DMS79 (cell line): ENCODE measurements around the gene CSNK1G1.

Experiments
- DNase-seq: peaks from one replicate; lab custom pipeline; 2025; lab: John Stamatoyannopoulos, UW

Gene CSNK1G1

GRCh38 chr15:64191971-64192830 lies 163.8 kb downstream of the CSNK1G1 start:
- DNase-seq = no peak

GRCh38 chr15:64187396-64188191 lies 168.4 kb downstream of the CSNK1G1 start:
- DNase-seq = no peak

GRCh38 chr15:64185146-64185911 lies 170.6 kb downstream of the CSNK1G1 start:
- no peak for DNase-seq

- DNase-seq = no peak
Measured at GRCh38 chr15:64182859-64183370, 173.1 kb downstream of the CSNK1G1 start.

GRCh38 chr15:64180235-64180824 lies 175.6 kb downstream of the CSNK1G1 start:
- peak; percentile 68 for DNase-seq

- no peak for DNase-seq
Measured at GRCh38 chr15:64166102-64166890, 189.7 kb downstream of the CSNK1G1 start.

- DNase-seq = no peak
Measured at GRCh38 chr15:64164436-64164835, 191.5 kb downstream of the CSNK1G1 start.

- DNase-seq = no peak
Measured at GRCh38 chr15:64163659-64164362, 192.2 kb downstream of the CSNK1G1 start.

- peak; percentile 86 for DNase-seq
Measured at GRCh38 chr15:64162869-64163658, 192.9 kb downstream of the CSNK1G1 start, which contains the start of gene PPIB. TSS of gene PPIB (minus strand) at chr15:64163022. CDS start at chr15:64162986, 36 bp downstream.

- no peak for DNase-seq
Measured at GRCh38 chr15:64162478-64162868, 193.5 kb downstream of the CSNK1G1 start.

- no peak for DNase-seq
Measured at GRCh38 chr15:64161688-64162477, 194.1 kb downstream of the CSNK1G1 start.

GRCh38 chr15:64158363-64159134 lies 197.4 kb downstream of the CSNK1G1 start:
- no peak for DNase-seq

GRCh38 chr15:64157599-64158125 lies 198.3 kb downstream of the CSNK1G1 start:
- DNase-seq = no peak

GRCh38 chr15:64156652-64157331 lies 199.2 kb downstream of the CSNK1G1 start:
- DNase-seq = no peak

GRCh38 chr15:64155802-64156651 lies 199.9 kb downstream of the CSNK1G1 start:
- DNase-seq = no peak
